ENCODE data around the gene DCP2.

DNA sequence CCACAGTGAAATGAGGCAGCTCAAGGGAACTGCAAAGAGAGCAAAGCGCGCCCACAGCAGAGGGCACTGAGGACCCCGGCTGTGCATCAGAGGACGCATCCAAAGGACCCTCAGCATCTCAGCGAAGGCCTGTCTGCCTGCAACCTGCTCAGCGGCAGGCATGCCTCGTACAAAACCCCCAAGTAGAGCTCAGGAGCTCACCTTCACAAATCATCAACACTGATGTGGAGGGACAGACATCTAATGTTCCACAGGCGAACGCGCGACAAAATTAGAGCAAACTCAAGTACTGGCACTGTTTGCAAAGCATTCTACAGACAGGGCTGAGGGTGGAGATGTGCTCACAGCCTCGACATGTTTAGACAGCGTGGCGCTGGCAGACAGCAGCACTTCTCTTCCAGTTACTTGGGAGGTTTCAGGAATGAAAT lies 81.0 kb downstream of the DCP2 start:
- TF ChIP-seq, protein P1, sequence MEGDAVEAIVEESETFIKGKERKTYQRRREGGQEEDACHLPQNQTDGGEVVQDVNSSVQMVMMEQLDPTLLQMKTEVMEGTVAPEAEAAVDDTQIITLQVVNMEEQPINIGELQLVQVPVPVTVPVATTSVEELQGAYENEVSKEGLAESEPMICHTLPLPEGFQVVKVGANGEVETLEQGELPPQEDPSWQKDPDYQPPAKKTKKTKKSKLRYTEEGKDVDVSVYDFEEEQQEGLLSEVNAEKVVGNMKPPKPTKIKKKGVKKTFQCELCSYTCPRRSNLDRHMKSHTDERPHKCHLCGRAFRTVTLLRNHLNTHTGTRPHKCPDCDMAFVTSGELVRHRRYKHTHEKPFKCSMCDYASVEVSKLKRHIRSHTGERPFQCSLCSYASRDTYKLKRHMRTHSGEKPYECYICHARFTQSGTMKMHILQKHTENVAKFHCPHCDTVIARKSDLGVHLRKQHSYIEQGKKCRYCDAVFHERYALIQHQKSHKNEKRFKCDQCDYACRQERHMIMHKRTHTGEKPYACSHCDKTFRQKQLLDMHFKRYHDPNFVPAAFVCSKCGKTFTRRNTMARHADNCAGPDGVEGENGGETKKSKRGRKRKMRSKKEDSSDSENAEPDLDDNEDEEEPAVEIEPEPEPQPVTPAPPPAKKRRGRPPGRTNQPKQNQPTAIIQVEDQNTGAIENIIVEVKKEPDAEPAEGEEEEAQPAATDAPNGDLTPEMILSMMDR (IDR thresholded peaks at IDR 0.05; ENCODE audit: low read length), result no peak
- TF ChIP-seq EZH2 (IDR thresholded peaks at IDR 0.05; ENCODE audit: borderline replicate concordance, low read length), result no peak

Measured in OCI-LY1 (cell line).